HG03457 (cell line): ENCODE measurements around the gene NPIPB13.
"Not testable (repeated sequence)": the region's sequence is repeated elsewhere in the genome, so short reads cannot be mapped to it uniquely, and the experiment has no call there.

Experiments used
- ATAC-seq: cut with Tn5 transposase; IDR thresholded peaks from one replicate; pipeline ENCODE4 v1.9.1; 2021; ENCODE audit warnings: moderate number of reproducible peaks; ENCODE audit not compliant: unreplicated experiment

NPIPB13 gene

GRCh38 chr16:30248379-30248778, at the start of gene NPIPB13:
TSS of gene NPIPB13 (minus strand) at chr16:30248479. CDS start at chr16:30245573, 2,906 bp downstream.
- not testable (repeated sequence) for ATAC-seq

- not testable (repeated sequence) for ATAC-seq
Observed at GRCh38 chr16:30282357-30282756, 34.1 kb upstream of the NPIPB13 start.

- ATAC-seq, result not testable (repeated sequence)
Observed at GRCh38 chr16:30278523-30278922, 30.2 kb upstream of the NPIPB13 start.

GRCh38 chr16:30217082-30217481, 31.2 kb downstream of the NPIPB13 start:
- ATAC-seq, result not testable (repeated sequence)

GRCh38 chr16:30211414-30211813, 36.9 kb downstream of the NPIPB13 start:
- not testable (repeated sequence) for ATAC-seq

GRCh38 chr16:30209032-30209431, 39.2 kb downstream of the NPIPB13 start:
- not testable (repeated sequence) for ATAC-seq

GRCh38 chr16:30207063-30207704, 41.1 kb downstream of the NPIPB13 start:
- ATAC-seq, result not testable (repeated sequence)

- not testable (repeated sequence) for ATAC-seq
Observed at GRCh38 chr16:30206252-30206651, 42.0 kb downstream of the NPIPB13 start.

- ATAC-seq, result not testable (repeated sequence)
Observed at GRCh38 chr16:30205541-30206236, 42.6 kb downstream of the NPIPB13 start.

- ATAC-seq, result not testable (repeated sequence)
Observed at GRCh38 chr16:30199608-30200343, 48.5 kb downstream of the NPIPB13 start.

GRCh38 chr16:30199049-30199448, 49.2 kb downstream of the NPIPB13 start, which contains the start of gene SULT1A3:
TSS of gene SULT1A3 (plus strand) at chr16:30199255. CDS start at chr16:30200729, 1,474 bp downstream.
- ATAC-seq, result not testable (repeated sequence)
